Chondrocyte (in vitro differentiated cells): ENCODE results near the gene MDFI. TPM values are rescaled to one million over a fixed set of nuclear protein-coding genes. Genes with fewer than 3 reads are reported as not detected.
A peak's percentile ranks its signal among the peaks of the same experiment; 100 is the strongest.

Experiments used
- DNase-seq: peaks from one replicate; pipeline ENCODE4 v3.0.0; 2021; ENCODE audit warnings: mixed read lengths, low spot score
- H3K27ac Mint-ChIP-seq: one replicate; pipeline ENCODE4 v1.8.0; 2021; ENCODE audit warnings: mild to moderate bottlenecking, moderate library complexity, mixed read lengths; ENCODE audit not compliant: unreplicated experiment
- H3K27me3 Mint-ChIP-seq: 2 replicates; pipeline ENCODE4 v1.8.0; 2021; ENCODE audit warnings: low read depth, mixed read lengths
- H3K36me3 Mint-ChIP-seq: 2 replicates; pipeline ENCODE4 v1.8.0; 2021; ENCODE audit warnings: low read depth, mixed read lengths
- H3K4me1 Mint-ChIP-seq: 2 replicates; pipeline ENCODE4 v1.8.0; 2021; ENCODE audit warnings: low read depth, mild to moderate bottlenecking, mixed read lengths
- H3K4me3 Mint-ChIP-seq: one replicate; pipeline ENCODE4 v1.8.0; 2021; ENCODE audit warnings: mild to moderate bottlenecking, moderate library complexity, mixed read lengths; ENCODE audit not compliant: unreplicated experiment
- H3K9me3 Mint-ChIP-seq: 2 replicates; pipeline ENCODE4 v1.8.0; 2021; ENCODE audit warnings: low read depth, mixed read lengths
- CTCF ChIP-seq: fragments of 200-600 bp; sonication (generic); IDR thresholded peaks from 2 replicates; pipeline ENCODE4 v1.5.0; 2021; ENCODE audit warnings: antibody characterized with exemption, mild to moderate bottlenecking, moderate library complexity
- total RNA-seq: library from RNA; stranded (reverse); gene quantifications from 3 replicates; pipeline ENCODE4 v1.2.1, GENCODE V29; 2021

Gene MDFI
- total RNA-seq, 1 donor from 2014 or later, result 31.8 TPM

- Mint-ChIP-seq H3K27ac (no peak overlapping the region), H3K4me1 (no peaks in the 10 kb centered on the region), H3K27me3 (no peaks in the 10 kb centered on the region), H3K9me3 (no peaks in the 10 kb centered on the region), H3K36me3 (peaks cover 15% of the 10 kb centered on the region), H3K4me3 (no peak overlapping the region)
- peak; percentile 91 for TF ChIP-seq CTCF
- no peak for DNase-seq
Measured at GRCh38 chr6:41591859-41592502, 46.3 kb upstream of the MDFI start.

- Mint-ChIP-seq H3K4me3 (no peak overlapping the region), H3K27ac (no peak overlapping the region), H3K9me3 (no peaks in the 10 kb centered on the region), H3K4me1 (no peaks in the 10 kb centered on the region), H3K27me3 (no peaks in the 10 kb centered on the region), H3K36me3 (peaks cover 14% of the 10 kb centered on the region)
- no peak for DNase-seq
- TF ChIP-seq CTCF, result no peak
Measured at GRCh38 chr6:41593406-41593805, 44.9 kb upstream of the MDFI start.

- DNase-seq, result no peak
- no peak for TF ChIP-seq CTCF
- no peaks in the 10 kb centered on the region for H3K4me1 Mint-ChIP-seq
- H3K9me3 Mint-ChIP-seq, result no peaks in the 10 kb centered on the region
- no peak overlapping the region for H3K4me3 Mint-ChIP-seq
- H3K36me3 Mint-ChIP-seq, result peaks cover 12% of the 10 kb centered on the region
- H3K27me3 Mint-ChIP-seq, result no peaks in the 10 kb centered on the region
- no peak overlapping the region for H3K27ac Mint-ChIP-seq
Measured at GRCh38 chr6:41593839-41594238, 44.4 kb upstream of the MDFI start.

GRCh38 chr6:41594326-41594725, 43.9 kb upstream of the MDFI start:
- H3K27me3 Mint-ChIP-seq, result no peaks in the 10 kb centered on the region
- no peak for TF ChIP-seq CTCF
- no peak overlapping the region for H3K27ac Mint-ChIP-seq
- no peaks in the 10 kb centered on the region for H3K9me3 Mint-ChIP-seq
- H3K36me3 Mint-ChIP-seq, result peaks cover 12% of the 10 kb centered on the region
- no peak overlapping the region for H3K4me3 Mint-ChIP-seq
- H3K4me1 Mint-ChIP-seq, result no peaks in the 10 kb centered on the region
- no peak for DNase-seq

GRCh38 chr6:41594766-41595165, 43.5 kb upstream of the MDFI start:
- DNase-seq, result no peak
- Mint-ChIP-seq H3K4me3 (no peak overlapping the region), H3K9me3 (no peaks in the 10 kb centered on the region), H3K4me1 (no peaks in the 10 kb centered on the region), H3K36me3 (peaks cover 12% of the 10 kb centered on the region), H3K27me3 (no peaks in the 10 kb centered on the region), H3K27ac (no peak overlapping the region)
- TF ChIP-seq CTCF, result no peak
